ENCODE results near the gene GALNT8.

- no peak for TF ChIP-seq KAT7 (CRISPR knock-in tag; IDR thresholded peaks at IDR 0.05; ENCODE audit: borderline replicate concordance)
- no peak for TF ChIP-seq CTCF (IDR thresholded peaks at IDR 0.05 in 2 of 3, conservative IDR thresholded peaks at IDR 0.05 in 1 of 3; ENCODE audit: insufficient read depth in 2 of 3, low read depth in 1 of 3, low read length in 3 of 3)
- no peak for TF ChIP-seq EZH2 (IDR thresholded peaks at IDR 0.05; ENCODE audit: borderline replicate concordance, low read depth, low read length)
- TF ChIP-seq NFYB (IDR thresholded peaks at IDR 0.05; ENCODE audit: extremely low read depth, insufficient read length), result no peak
- TF ChIP-seq RAD21 (CRISPR knock-in tag; conservative IDR thresholded peaks at IDR 0.05 in 1 of 2, IDR thresholded peaks at IDR 0.05 in 1 of 2), result no peak
- no peak for TF ChIP-seq CREB1 (IDR thresholded peaks at IDR 0.05)
- TF ChIP-seq CREB1 (CRISPR knock-in tag; IDR thresholded peaks at IDR 0.05), result no peak
- TF ChIP-seq TEAD4 (IDR thresholded peaks at IDR 0.05; ENCODE audit: low read length), result no peak
- TF ChIP-seq TEAD4 (CRISPR knock-in tag; IDR thresholded peaks at IDR 0.05; ENCODE audit: borderline replicate concordance), result no peak
- TF ChIP-seq EP300 (IDR thresholded peaks at IDR 0.05; ENCODE audit: low read length), result no peak
- no peak for TF ChIP-seq POLR2AphosphoS5 (IDR thresholded peaks at IDR 0.05; ENCODE audit: control insufficient read depth, insufficient read depth, low read depth, low read length)
- TF ChIP-seq RNF219 (CRISPR knock-in tag; IDR thresholded peaks at IDR 0.05), result no peak
Measured at GRCh38 chr12:4685317-4685716, 34.9 kb upstream of the GALNT8 start.

Data from K562 (cell line).